ENCODE results near the gene HPN.
"Not testable (repeated sequence)": the region's sequence is repeated elsewhere in the genome, so short reads cannot be mapped to it uniquely, and the experiment has no call there.

HPN gene

DNA sequence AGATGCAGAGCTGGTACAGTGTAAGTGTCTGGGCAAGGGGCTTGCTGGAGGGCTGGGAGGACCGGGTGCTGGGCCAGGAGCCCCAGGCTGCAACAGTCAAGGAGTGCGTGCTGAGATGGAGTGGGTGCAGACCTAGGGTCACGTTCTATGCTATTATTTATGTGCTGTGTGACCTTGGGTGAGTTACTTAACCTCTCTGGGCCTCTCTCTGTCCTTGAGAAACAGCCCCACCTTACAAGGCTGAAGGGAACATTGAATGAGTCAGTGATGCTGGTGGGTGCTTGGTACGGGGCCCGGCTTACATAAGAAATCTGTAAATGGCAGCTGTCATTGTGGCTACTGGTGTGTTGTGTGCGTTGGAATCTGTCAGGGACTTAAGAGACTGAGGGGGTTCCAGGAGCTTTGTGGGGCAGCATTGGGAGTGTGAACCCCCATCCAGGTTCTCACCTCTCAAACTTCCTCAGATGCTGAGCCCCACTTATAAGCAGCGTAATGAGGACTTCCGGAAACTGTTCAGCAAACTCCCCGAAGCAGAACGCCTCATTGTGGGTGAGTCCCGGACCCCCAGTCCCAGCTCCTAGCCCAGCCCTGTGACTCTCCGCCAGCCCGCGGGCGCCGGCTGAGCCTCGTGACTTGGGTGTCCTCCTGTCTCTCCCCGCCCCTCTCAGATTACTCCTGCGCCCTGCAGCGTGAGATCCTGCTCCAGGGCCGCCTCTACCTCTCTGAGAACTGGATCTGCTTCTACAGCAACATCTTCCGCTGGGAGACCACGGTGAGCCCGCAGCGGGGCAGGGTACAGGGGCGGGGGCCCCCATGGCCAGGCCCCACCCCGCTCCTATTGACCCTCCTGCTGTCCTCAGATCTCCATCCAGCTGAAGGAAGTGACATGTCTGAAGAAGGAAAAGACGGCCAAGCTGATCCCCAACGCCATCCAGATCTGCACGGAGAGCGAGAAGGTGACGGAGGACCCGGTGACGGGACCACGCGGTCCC lies 31.8 kb upstream of the HPN start:
- DNase-seq = no peak

- DNase-seq = no peak
Observed at GRCh38 chr19:35011091-35011689, 30.3 kb upstream of the HPN start.

- DNase-seq = no peak
Observed at GRCh38 chr19:35011737-35012682, 29.5 kb upstream of the HPN start.

GRCh38 chr19:35013041-35013819 lies 28.3 kb upstream of the HPN start:
- no peak for DNase-seq

DNA sequence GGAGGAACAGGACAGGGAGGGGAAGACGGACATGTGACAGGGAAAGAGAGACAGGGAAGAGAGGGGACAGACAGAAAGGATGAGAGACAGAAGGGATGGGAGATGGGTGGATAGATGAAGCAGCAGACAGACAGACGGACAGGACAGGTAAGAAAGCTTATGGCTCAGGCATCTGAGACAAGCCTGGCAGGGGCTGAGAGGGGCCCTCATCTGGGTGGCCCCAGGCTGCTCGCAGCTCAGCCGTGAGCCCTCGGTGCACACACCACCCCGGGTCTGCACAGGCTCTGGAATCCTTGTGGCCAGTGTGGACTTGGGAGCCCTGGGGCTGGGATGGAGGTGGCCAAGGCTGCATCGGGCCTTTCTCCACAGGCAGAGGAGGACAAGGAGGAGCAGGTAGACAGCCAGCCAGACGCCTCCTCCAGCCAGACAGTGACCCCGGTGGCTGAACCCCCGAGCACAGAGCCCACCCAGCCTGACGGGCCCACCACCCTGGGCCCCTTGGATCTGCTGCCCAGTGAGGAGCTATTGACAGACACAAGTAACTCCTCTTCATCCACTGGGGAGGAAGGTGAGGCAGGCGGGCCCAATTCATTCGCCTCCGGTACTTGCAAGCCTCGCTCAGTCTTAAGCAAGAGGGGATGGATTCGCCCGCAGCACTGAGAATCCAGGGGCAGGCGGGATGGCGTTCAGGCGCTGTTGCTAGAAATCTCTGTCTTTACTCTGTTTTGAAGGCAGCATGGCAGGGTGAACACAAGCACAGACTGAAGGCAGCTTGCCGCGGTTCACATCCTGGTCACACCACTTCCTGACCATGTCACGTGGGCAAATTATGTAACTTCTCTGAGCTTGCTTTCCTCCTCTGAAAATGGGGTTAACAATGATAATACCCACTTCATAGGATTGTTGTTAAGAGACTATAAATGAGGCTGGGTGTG lies 27.4 kb upstream of the HPN start:
- no peak for DNase-seq

DNA sequence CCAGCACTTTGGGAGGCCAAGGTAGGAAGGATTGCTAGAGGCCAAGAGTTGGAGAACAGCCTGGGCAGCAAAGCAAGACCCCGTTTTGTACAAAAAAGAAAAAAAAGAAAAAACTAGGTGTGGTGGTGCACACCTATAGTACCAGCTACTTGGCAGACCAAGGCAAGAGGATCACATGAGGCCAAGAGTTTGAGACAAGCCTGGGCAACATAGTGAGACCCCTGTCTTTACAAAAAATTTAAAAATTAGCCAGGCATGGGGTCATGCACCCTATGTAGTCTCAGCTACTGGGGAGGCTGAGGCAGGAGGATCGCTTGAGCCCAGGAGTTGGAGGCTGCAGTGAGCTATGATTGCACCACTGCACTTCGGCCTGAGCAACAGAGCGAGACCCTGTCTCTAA lies 26.7 kb upstream of the HPN start:
- not testable (repeated sequence) for DNase-seq

DNA sequence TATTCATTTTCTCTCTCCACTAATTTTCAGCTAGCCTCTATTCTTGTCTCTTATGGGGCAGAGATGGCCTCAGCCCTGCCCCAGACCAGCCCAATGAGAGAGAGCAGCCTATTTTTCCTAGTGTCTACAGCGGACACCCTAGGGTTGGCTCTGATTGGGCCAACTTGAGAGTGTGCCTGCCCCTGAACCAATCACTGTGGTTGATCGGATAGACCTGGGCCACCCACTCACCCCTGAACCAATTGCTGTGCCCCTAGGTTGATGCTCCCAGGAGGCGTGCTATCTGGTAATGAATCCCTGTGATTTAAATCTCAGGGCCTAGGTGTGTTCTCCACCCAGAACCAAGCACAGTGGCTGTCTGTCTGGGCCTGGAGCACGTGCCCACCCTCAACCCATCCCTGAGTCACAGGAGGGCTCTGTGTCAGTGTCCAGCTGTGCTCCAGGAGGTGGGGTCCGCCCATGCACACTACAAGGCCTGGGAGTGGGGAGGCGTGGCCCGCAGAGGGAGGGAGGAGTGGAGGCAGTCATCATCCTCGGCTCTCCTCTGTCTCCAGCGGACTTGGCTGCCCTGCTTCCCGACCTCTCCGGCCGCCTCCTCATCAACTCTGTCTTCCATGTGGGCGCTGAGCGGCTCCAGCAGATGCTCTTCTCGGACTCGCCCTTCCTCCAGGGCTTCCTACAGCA lies 26.1 kb upstream of the HPN start:
- DNase-seq = no peak

GRCh38 chr19:35015954-35016351 lies 25.6 kb upstream of the HPN start:
- DNase-seq = no peak

GRCh38 chr19:35017507-35017906 lies 24.0 kb upstream of the HPN start:
- DNase-seq = no peak

DNA sequence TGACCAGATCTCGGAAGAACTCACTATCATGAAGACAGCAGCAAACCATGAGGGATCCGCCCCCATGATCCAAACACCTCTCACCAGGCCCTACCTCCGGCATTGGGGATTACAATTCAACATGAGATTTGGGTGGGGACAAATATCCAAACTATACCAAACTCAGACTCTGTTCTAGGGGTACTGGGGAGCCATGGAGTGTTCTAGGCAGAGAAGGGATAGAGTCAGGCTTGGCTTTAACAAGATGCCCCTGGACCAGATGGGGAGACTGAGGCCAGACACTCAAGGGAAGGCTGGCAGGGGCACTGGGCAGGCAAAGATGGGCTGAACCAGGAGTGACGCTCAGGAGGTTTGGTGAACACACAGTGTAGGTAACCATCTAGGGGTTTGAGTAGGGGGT lies 23.1 kb upstream of the HPN start:
- no peak for DNase-seq

- DNase-seq = no peak
Observed at GRCh38 chr19:35019144-35019543, 22.4 kb upstream of the HPN start.

DNA sequence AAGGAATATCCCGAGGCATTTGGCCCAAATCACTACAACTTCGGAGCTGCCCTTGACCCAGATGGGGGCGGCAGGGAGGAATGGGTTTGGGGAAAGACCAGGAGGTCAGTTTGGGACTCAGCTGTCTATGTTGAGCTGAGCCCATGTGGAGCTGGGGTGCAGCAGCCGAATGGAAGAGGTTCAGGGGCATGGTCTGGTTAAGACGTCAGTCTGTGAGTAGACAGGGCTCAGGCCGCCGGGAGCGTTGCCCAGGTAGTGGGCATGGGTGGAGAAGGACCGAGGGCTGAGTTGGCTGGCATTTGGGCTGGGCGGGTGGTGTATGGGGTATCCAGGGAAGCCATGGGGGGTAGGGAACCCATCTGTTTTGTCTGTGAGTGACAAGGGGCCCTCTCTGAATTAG lies 20.5 kb upstream of the HPN start:
- DNase-seq = no peak

GRCh38 chr19:35021596-35021995 lies 19.9 kb upstream of the HPN start:
- no peak for DNase-seq

DNA sequence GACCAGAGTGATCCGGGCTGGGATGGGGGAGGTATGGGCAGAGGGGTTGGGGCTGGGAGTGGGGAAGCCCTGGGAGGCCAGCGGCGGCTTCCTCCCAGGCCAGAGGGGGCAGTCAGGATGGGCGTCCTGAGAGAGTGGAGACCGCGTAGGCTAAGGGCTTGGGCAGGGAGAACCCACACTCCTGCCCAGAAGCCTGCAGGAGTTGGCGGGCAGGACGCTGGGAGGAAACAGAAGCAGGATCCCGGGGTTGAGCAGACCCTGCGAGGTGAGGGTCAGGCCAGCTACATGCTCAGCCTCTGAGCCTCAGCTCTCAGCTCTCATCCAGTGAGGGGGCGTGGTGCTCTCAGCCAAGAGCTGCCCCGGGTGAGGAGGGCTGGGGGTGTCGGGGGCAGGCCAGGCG lies 19.1 kb upstream of the HPN start:
- no peak for DNase-seq

DNA sequence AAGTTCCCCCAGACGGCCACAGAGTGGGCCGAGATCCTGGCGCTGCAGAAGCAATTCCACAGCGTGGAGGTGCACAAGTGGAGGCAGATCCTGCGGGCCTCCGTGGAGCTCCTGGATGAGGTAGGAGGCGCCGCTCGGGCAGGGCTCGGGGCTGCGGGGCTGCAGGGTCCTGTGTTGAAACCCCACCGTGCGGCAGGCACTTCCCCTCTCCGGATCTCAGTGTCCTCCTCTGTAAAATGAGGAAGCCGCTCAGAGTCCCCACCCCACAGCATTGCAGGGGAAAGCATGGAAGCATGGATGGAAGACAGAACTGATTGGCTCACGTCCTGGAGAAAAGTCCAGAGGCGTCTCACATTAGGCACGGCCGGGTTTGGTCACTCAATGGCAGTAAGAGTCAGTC lies 18.1 kb upstream of the HPN start:
- no peak for DNase-seq

GRCh38 chr19:35024095-35024494 lies 17.4 kb upstream of the HPN start:
- no peak for DNase-seq

DNA sequence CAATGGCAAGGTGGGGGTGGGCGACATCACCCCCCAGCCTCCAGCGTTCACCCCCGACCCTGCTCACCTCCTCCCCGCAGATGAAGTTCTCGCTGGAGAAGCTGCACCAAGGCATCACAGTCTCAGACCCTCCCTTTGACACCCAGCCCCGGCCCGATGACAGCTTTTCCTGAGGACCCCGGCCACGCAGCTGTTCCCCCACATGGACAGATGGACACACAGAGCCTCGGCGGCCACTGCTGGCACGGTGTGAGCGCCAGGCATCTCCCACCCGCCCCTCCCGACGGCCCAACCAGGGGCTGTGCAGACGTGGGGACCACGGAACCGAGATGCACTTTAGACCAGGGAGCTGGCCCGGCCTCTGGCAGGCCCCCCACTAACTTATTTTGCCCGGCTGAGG lies 15.6 kb upstream of the HPN start:
- no peak for DNase-seq

DNA sequence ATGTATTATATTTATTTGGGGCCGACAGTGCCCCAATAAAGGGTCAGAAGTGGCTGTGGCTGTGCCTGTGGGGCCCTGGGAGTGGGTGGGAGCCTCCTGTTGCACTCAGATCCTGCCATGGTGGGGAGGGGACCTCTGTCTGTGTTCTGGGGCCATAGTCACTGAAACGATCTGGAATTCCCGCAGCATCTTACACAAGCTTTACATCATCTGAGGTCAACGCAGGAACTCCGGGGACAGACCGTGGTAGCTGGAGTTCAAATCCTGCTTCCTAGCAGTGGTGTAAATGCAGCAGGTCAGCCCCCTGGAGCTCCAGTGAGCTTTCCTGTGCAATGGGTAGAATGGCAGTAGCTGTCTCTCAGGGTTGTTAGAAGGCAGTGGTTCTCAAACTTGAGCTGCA lies 15.1 kb upstream of the HPN start:
- no peak for DNase-seq

- DNase-seq = no peak
Observed at GRCh38 chr19:35027009-35027408, 14.5 kb upstream of the HPN start.

- no peak for DNase-seq
Observed at GRCh38 chr19:35027851-35028599, 13.5 kb upstream of the HPN start.
